NCI-H1694 treated with DMSO at 0.1 percent for 48 hours (cell line): Measurements from ENCODE around the gene LETM1.

Experiments used
- DNase-seq: peaks from one replicate; lab custom pipeline; 2025; lab: John Stamatoyannopoulos, UW

The LETM1 gene

DNA sequence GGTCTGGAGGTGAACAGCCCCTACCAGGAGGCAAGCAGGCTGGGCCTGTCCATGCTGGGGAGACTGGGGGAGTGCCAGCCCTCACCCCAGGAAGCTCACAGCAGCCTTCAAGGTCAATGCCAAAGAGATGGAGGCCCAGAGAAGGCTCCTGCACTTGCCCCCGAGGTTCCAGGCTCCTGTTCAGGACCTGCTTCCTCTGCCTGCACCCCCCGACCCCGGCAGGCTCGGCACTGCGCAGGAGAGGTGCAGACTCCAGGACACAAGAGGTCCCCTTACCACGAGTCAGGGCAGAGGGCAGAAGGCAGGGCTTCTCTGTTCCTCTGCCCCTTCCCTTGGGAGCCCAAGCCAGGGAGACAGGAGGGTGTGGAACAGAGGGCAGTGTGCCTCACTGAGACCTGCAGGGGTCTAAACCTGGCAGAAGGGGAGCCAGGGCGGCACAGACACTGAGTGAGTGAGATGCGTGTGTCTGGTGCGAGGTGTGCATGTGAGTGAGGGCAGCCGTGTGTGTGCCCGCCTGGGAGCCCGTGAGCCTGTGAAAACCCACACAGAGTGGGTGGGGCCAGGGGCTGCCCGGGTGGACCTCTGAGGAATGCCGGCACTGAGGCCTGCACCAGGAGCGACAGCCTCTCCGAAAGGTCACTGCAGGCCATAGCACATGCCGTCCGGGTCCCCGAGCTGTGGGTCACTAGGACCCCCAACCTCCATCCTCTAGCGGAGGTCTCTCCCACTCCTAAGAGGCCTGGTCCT lies 93.5 kb downstream of the LETM1 start:
- DNase-seq: no peak
